ENCODE data around the gene PTGIR.
"Not testable (repeated sequence)": the region's sequence is repeated elsewhere in the genome, so short reads cannot be mapped to it uniquely, and the experiment has no call there.

PTGIR gene

GRCh38 chr19:46630586-46631205, 5.8 kb upstream of the PTGIR start:
- peaks cover 35% of the 10 kb centered on the region for H3K4me1 Mint-ChIP-seq
- H3K9me3 Mint-ChIP-seq: no peaks in the 10 kb centered on the region
- H3K27ac Mint-ChIP-seq: peak overlapping the region; percentile 14
- H3K27me3 Mint-ChIP-seq: peaks cover 6% of the 10 kb centered on the region
- no peak overlapping the region for H3K4me3 Mint-ChIP-seq
- H3K36me3 Mint-ChIP-seq: no peaks in the 10 kb centered on the region
- DNase-seq (ENCODE audit: low spot score in 2 of 2) (no peak), ATAC-seq (ENCODE audit: low read depth) (no peak)

- H3K4me3 Mint-ChIP-seq: no peak overlapping the region
Measured at GRCh38 chr19:46629546-46630025, 4.7 kb upstream of the PTGIR start.

GRCh38 chr19:46628970-46629369, 4.1 kb upstream of the PTGIR start:
- H3K27me3 Mint-ChIP-seq; H3K27ac Mint-ChIP-seq; H3K4me3 Mint-ChIP-seq; DNase-seq (ENCODE audit: low spot score in 2 of 2); ATAC-seq (ENCODE audit: low read depth); H3K9me3 Mint-ChIP-seq; H3K36me3 Mint-ChIP-seq: not testable (repeated sequence)
- H3K4me1 Mint-ChIP-seq: peaks cover 35% of the 10 kb centered on the region

More at GRCh38 chr19:46629546-46630025, 4.7 kb upstream of the PTGIR start:
- H3K4me1 Mint-ChIP-seq: peaks cover 34% of the 10 kb centered on the region
- ATAC-seq (ENCODE audit: low read depth) (no peak), DNase-seq (ENCODE audit: low spot score in 2 of 2) (no peak)
- H3K27me3 Mint-ChIP-seq: peaks cover 6% of the 10 kb centered on the region
- H3K36me3 Mint-ChIP-seq: no peaks in the 10 kb centered on the region
- peak overlapping the region; percentile 84 for H3K27ac Mint-ChIP-seq
- no peaks in the 10 kb centered on the region for H3K9me3 Mint-ChIP-seq

- peaks cover 32% of the 10 kb centered on the region for H3K4me1 Mint-ChIP-seq
Measured at GRCh38 chr19:46626446-46626845, 1.6 kb upstream of the PTGIR start.

GRCh38 chr19:46625731-46626130, 842 bp upstream of the PTGIR start:
- no peaks in the 10 kb centered on the region for H3K9me3 Mint-ChIP-seq
- peaks cover 34% of the 10 kb centered on the region for H3K4me1 Mint-ChIP-seq
- ATAC-seq (ENCODE audit: low read depth) (no peak), DNase-seq (ENCODE audit: low spot score in 2 of 2) (no peak)
- no peaks in the 10 kb centered on the region for H3K36me3 Mint-ChIP-seq
- peaks cover 3% of the 10 kb centered on the region for H3K27me3 Mint-ChIP-seq
- peak overlapping the region; percentile 72 for H3K27ac Mint-ChIP-seq
- H3K4me3 Mint-ChIP-seq: no peak overlapping the region

More at GRCh38 chr19:46626446-46626845, 1.6 kb upstream of the PTGIR start:
- ATAC-seq (ENCODE audit: low read depth): no peak
- no peak for DNase-seq (ENCODE audit: low spot score in 2 of 2)
- no peak overlapping the region for H3K4me3 Mint-ChIP-seq
- H3K27me3 Mint-ChIP-seq: peaks cover 3% of the 10 kb centered on the region
- H3K9me3 Mint-ChIP-seq: no peaks in the 10 kb centered on the region
- H3K27ac Mint-ChIP-seq: peak overlapping the region; percentile 14
- no peaks in the 10 kb centered on the region for H3K36me3 Mint-ChIP-seq

GRCh38 chr19:46623915-46624502, 880 bp downstream of the PTGIR start:
- Mint-ChIP-seq H3K4me1 (peaks cover 40% of the 10 kb centered on the region), H3K27ac (peak overlapping the region; percentile 84), H3K9me3 (no peaks in the 10 kb centered on the region), H3K36me3 (no peaks in the 10 kb centered on the region), H3K27me3 (peaks cover 3% of the 10 kb centered on the region), H3K4me3 (peak overlapping the region; percentile 16)
- ATAC-seq (ENCODE audit: low read depth) (no peak), DNase-seq (ENCODE audit: low spot score in 2 of 2) (no peak)

- no peaks in the 10 kb centered on the region for H3K9me3 Mint-ChIP-seq
- no peak for DNase-seq (ENCODE audit: low spot score in 2 of 2)
- peaks cover 3% of the 10 kb centered on the region for H3K27me3 Mint-ChIP-seq
- ATAC-seq (ENCODE audit: low read depth): no peak
- no peak overlapping the region for H3K4me3 Mint-ChIP-seq
- peaks cover 39% of the 10 kb centered on the region for H3K4me1 Mint-ChIP-seq
- H3K27ac Mint-ChIP-seq: peak overlapping the region; percentile 99
- H3K36me3 Mint-ChIP-seq: no peaks in the 10 kb centered on the region
Measured at GRCh38 chr19:46622118-46622446, 2.8 kb downstream of the PTGIR start.

- no peak overlapping the region for H3K4me3 Mint-ChIP-seq
- ATAC-seq (ENCODE audit: low read depth): no peak
- DNase-seq (ENCODE audit: low spot score in 2 of 2): no peak
- H3K27me3 Mint-ChIP-seq: peaks cover 3% of the 10 kb centered on the region
- H3K4me1 Mint-ChIP-seq: peaks cover 39% of the 10 kb centered on the region
- H3K27ac Mint-ChIP-seq: peak overlapping the region; percentile 99
- no peaks in the 10 kb centered on the region for H3K9me3 Mint-ChIP-seq
- no peaks in the 10 kb centered on the region for H3K36me3 Mint-ChIP-seq
Measured at GRCh38 chr19:46621191-46622117, 3.4 kb downstream of the PTGIR start.

GRCh38 chr19:46620716-46621115, 4.2 kb downstream of the PTGIR start:
- H3K9me3 Mint-ChIP-seq: no peaks in the 10 kb centered on the region
- peaks cover 38% of the 10 kb centered on the region for H3K4me1 Mint-ChIP-seq
- no peaks in the 10 kb centered on the region for H3K36me3 Mint-ChIP-seq
- no peak for DNase-seq (ENCODE audit: low spot score in 2 of 2)
- ATAC-seq (ENCODE audit: low read depth): no peak
- H3K27me3 Mint-ChIP-seq: peaks cover 3% of the 10 kb centered on the region
- H3K27ac Mint-ChIP-seq: peak overlapping the region; percentile 99
- H3K4me3 Mint-ChIP-seq: no peak overlapping the region

- H3K4me3 Mint-ChIP-seq: peak overlapping the region; percentile 82
Measured at GRCh38 chr19:46620267-46620666, 4.6 kb downstream of the PTGIR start.

GRCh38 chr19:46618670-46619231, 6.1 kb downstream of the PTGIR start:
- ATAC-seq (ENCODE audit: low read depth): peak; percentile 70
- DNase-seq (ENCODE audit: low spot score in 2 of 2): peak in 1 of 2 donors; percentile 84
- H3K4me3 Mint-ChIP-seq: peak overlapping the region; percentile 82
- H3K4me1 Mint-ChIP-seq: peaks cover 30% of the 10 kb centered on the region
- H3K27me3 Mint-ChIP-seq: no peaks in the 10 kb centered on the region
- no peaks in the 10 kb centered on the region for H3K36me3 Mint-ChIP-seq
- H3K9me3 Mint-ChIP-seq: no peaks in the 10 kb centered on the region
- H3K27ac Mint-ChIP-seq: peak overlapping the region; percentile 99

More at GRCh38 chr19:46620267-46620666, 4.6 kb downstream of the PTGIR start:
- H3K27ac Mint-ChIP-seq: peak overlapping the region; percentile 99
- H3K9me3 Mint-ChIP-seq: no peaks in the 10 kb centered on the region
- DNase-seq (ENCODE audit: low spot score in 2 of 2) (no peak), ATAC-seq (ENCODE audit: low read depth) (no peak)
- no peaks in the 10 kb centered on the region for H3K36me3 Mint-ChIP-seq
- peaks cover 3% of the 10 kb centered on the region for H3K27me3 Mint-ChIP-seq
- H3K4me1 Mint-ChIP-seq: peaks cover 38% of the 10 kb centered on the region

GRCh38 chr19:46617601-46618000, 7.3 kb downstream of the PTGIR start:
- peak overlapping the region; percentile 99 for H3K27ac Mint-ChIP-seq
- no peaks in the 10 kb centered on the region for H3K27me3 Mint-ChIP-seq
- DNase-seq (ENCODE audit: low spot score in 2 of 2) (no peak), ATAC-seq (ENCODE audit: low read depth) (no peak)
- no peak overlapping the region for H3K4me3 Mint-ChIP-seq
- no peaks in the 10 kb centered on the region for H3K36me3 Mint-ChIP-seq
- H3K4me1 Mint-ChIP-seq: peaks cover 31% of the 10 kb centered on the region
- H3K9me3 Mint-ChIP-seq: no peaks in the 10 kb centered on the region

GRCh38 chr19:46616631-46617322, 8.1 kb downstream of the PTGIR start:
- Mint-ChIP-seq H3K4me1 (peaks cover 34% of the 10 kb centered on the region), H3K27ac (peak overlapping the region; percentile 99), H3K9me3 (no peaks in the 10 kb centered on the region), H3K27me3 (no peaks in the 10 kb centered on the region), H3K36me3 (no peaks in the 10 kb centered on the region), H3K4me3 (peak overlapping the region; percentile 21)
- DNase-seq (ENCODE audit: low spot score in 2 of 2) (no peak), ATAC-seq (ENCODE audit: low read depth) (no peak)
